ENCODE data around the gene SMIM45.

Gene SMIM45

GRCh38 chr22:41963453-41964111, 11.6 kb downstream of the SMIM45 start:
- Histone ChIP-seq H3K9me3 (ENCODE audit: low read length) (no peaks in the 10 kb centered on the region), H4K20me1 (ENCODE audit: insufficient read depth) (no peaks in the 10 kb centered on the region), H2AFZ (ENCODE audit: low read depth, low read length) (no peak overlapping the region), H3K9ac (ENCODE audit: low read length) (no peak overlapping the region), H3K9me2 (ENCODE audit: insufficient read depth, low read length) (no peaks in the 10 kb centered on the region), H3K27ac (ENCODE audit: low read length) (no peak overlapping the region), H3K4me3 (ENCODE audit: low read length) (no peak overlapping the region), H3K36me3 (ENCODE audit: insufficient read depth, low read length) (no peaks in the 10 kb centered on the region), H3K79me2 (replicated peaks; ENCODE audit: insufficient read depth, low read length) (no peaks in the 10 kb centered on the region), H3K27me3 (ENCODE audit: insufficient read depth, low read depth, low read length) (no peaks in the 10 kb centered on the region), H3F3A (ENCODE audit: insufficient read depth, low read length, poor library complexity, severe bottlenecking) (no peaks in the 10 kb centered on the region), H3K4me2 (ENCODE audit: low read length) (no peak overlapping the region)
- TF ChIP-seq RAD21 (conservative IDR thresholded peaks at IDR 0.05) (no peak), POLR2AphosphoS5 (IDR thresholded peaks at IDR 0.05) (no peak), EZH2 (IDR thresholded peaks at IDR 0.05; ENCODE audit: borderline replicate concordance, insufficient read depth, low read length, poor library complexity, severe bottlenecking) (no peak), REST (IDR thresholded peaks at IDR 0.05; ENCODE audit: borderline replicate concordance) (no peak)

- no peaks in the 10 kb centered on the region for H3K9me2 ChIP-seq (ENCODE audit: insufficient read depth, low read length)
- no peaks in the 10 kb centered on the region for H3K9me3 ChIP-seq (ENCODE audit: low read length)
- no peaks in the 10 kb centered on the region for H3K36me3 ChIP-seq (ENCODE audit: insufficient read depth, low read length)
- H3K9ac ChIP-seq (ENCODE audit: low read length) = no peak overlapping the region
- no peaks in the 10 kb centered on the region for H4K20me1 ChIP-seq (ENCODE audit: insufficient read depth)
- H3K4me3 ChIP-seq (ENCODE audit: low read length) = no peak overlapping the region
- TF ChIP-seq TAF1 (IDR thresholded peaks at IDR 0.05; ENCODE audit: low read depth) (no peak), MXI1 (conservative IDR thresholded peaks at IDR 0.05; ENCODE audit: poor library complexity, severe bottlenecking) (no peak), RAD21 (conservative IDR thresholded peaks at IDR 0.05) (no peak), EZH2 (IDR thresholded peaks at IDR 0.05; ENCODE audit: borderline replicate concordance, insufficient read depth, low read length, poor library complexity, severe bottlenecking) (no peak), CTCF (IDR thresholded peaks at IDR 0.05; ENCODE audit: poor library complexity, severe bottlenecking) (no peak), SMC3 (conservative IDR thresholded peaks at IDR 0.05; ENCODE audit: poor library complexity) (no peak), POLR2AphosphoS5 (IDR thresholded peaks at IDR 0.05) (no peak), EP300 (conservative IDR thresholded peaks at IDR 0.05; ENCODE audit: poor library complexity, severe bottlenecking) (no peak), REST (IDR thresholded peaks at IDR 0.05; ENCODE audit: borderline replicate concordance) (no peak)
- no peak overlapping the region for H3K27ac ChIP-seq (ENCODE audit: low read length)
- H2AFZ ChIP-seq (ENCODE audit: low read depth, low read length) = no peak overlapping the region
- no peaks in the 10 kb centered on the region for H3K27me3 ChIP-seq (ENCODE audit: insufficient read depth, low read depth, low read length)
- no peaks in the 10 kb centered on the region for H3K79me2 ChIP-seq (replicated peaks; ENCODE audit: insufficient read depth, low read length)
- H3F3A ChIP-seq (ENCODE audit: insufficient read depth, low read length, poor library complexity, severe bottlenecking) = no peaks in the 10 kb centered on the region
- no peak overlapping the region for H3K4me2 ChIP-seq (ENCODE audit: low read length)
Measured at GRCh38 chr22:41964112-41964491, 12.2 kb downstream of the SMIM45 start.

Measured in neural cell (in vitro differentiated cells).